Inflammatory macrophage treated with lipopolysaccharide for 1 hour (primary cell): ENCODE measurements around the gene SUGCT.
"Not testable (repeated sequence)": the region's sequence is repeated elsewhere in the genome, so short reads cannot be mapped to it uniquely, and the experiment has no call there.

ENCODE experiments used
- DNase-seq, 2 donors: peaks; one replicate each; pipeline ENCODE4 v3.0.0-alpha.2; 2020 to 2022

SUGCT gene

GRCh38 chr7:40587419-40587818, 452.6 kb downstream of the SUGCT start:
- DNase-seq, result no peak

- no peak for DNase-seq
These were observed 460.3 kb downstream of the SUGCT start for GRCh38 chr7:40595129-40595528.

GRCh38 chr7:40595832-40596231, 461.0 kb downstream of the SUGCT start:
- no peak for DNase-seq

- DNase-seq, result no peak
These were observed 462.7 kb downstream of the SUGCT start for GRCh38 chr7:40597517-40597916.

GRCh38 chr7:40598915-40599314, 464.1 kb downstream of the SUGCT start:
- DNase-seq, result no peak

- no peak for DNase-seq
These were observed 465.0 kb downstream of the SUGCT start for GRCh38 chr7:40599836-40600235.

GRCh38 chr7:40602351-40602750, 467.5 kb downstream of the SUGCT start:
- DNase-seq, result not testable (repeated sequence)

- DNase-seq, result peak; percentile 29 to 68
These were observed 470.0 kb downstream of the SUGCT start for GRCh38 chr7:40604601-40605438.

- no peak for DNase-seq
These were observed 473.7 kb downstream of the SUGCT start for GRCh38 chr7:40608321-40609075.

- no peak for DNase-seq
These were observed 475.7 kb downstream of the SUGCT start for GRCh38 chr7:40610461-40610860.

GRCh38 chr7:40611095-40611871, 476.5 kb downstream of the SUGCT start:
- no peak for DNase-seq

- DNase-seq, result no peak
These were observed 477.5 kb downstream of the SUGCT start for GRCh38 chr7:40612298-40612697.

GRCh38 chr7:40619647-40620046, 484.8 kb downstream of the SUGCT start:
- no peak for DNase-seq

- no peak for DNase-seq
These were observed 486.8 kb downstream of the SUGCT start for GRCh38 chr7:40621592-40621998.

GRCh38 chr7:40622941-40623501, 488.2 kb downstream of the SUGCT start:
- no peak for DNase-seq

- no peak for DNase-seq
These were observed 489.1 kb downstream of the SUGCT start for GRCh38 chr7:40623863-40624262.

- not testable (repeated sequence) for DNase-seq
These were observed 492.6 kb downstream of the SUGCT start for GRCh38 chr7:40627361-40627760.

GRCh38 chr7:40629891-40630290, 495.1 kb downstream of the SUGCT start:
- DNase-seq, result peak; percentile 37 to 60

GRCh38 chr7:40634118-40634517, 499.3 kb downstream of the SUGCT start:
- DNase-seq, result no peak

GRCh38 chr7:40638545-40639320, 503.9 kb downstream of the SUGCT start:
- no peak for DNase-seq

- no peak for DNase-seq
These were observed 505.8 kb downstream of the SUGCT start for GRCh38 chr7:40640566-40640965.

- no peak for DNase-seq
These were observed 506.9 kb downstream of the SUGCT start for GRCh38 chr7:40641701-40642100.
